Measurements from ENCODE around the gene MTOR. TPM values are rescaled to one million over a fixed set of nuclear protein-coding genes. Genes with fewer than 3 reads are reported as not detected.
A peak's percentile ranks its signal among the peaks of the same experiment; 100 is the strongest.

MTOR gene
- total and polyA plus RNA-seq, 10 donors = 12.5 to 50.9 (median 35.5) TPM

GRCh38 chr1:11142618-11143391 lies 119.5 kb downstream of the MTOR start:
- TF ChIP-seq, protein P1, sequence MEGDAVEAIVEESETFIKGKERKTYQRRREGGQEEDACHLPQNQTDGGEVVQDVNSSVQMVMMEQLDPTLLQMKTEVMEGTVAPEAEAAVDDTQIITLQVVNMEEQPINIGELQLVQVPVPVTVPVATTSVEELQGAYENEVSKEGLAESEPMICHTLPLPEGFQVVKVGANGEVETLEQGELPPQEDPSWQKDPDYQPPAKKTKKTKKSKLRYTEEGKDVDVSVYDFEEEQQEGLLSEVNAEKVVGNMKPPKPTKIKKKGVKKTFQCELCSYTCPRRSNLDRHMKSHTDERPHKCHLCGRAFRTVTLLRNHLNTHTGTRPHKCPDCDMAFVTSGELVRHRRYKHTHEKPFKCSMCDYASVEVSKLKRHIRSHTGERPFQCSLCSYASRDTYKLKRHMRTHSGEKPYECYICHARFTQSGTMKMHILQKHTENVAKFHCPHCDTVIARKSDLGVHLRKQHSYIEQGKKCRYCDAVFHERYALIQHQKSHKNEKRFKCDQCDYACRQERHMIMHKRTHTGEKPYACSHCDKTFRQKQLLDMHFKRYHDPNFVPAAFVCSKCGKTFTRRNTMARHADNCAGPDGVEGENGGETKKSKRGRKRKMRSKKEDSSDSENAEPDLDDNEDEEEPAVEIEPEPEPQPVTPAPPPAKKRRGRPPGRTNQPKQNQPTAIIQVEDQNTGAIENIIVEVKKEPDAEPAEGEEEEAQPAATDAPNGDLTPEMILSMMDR (IDR thresholded peaks at IDR 0.05 in 8 of 11, conservative IDR thresholded peaks at IDR 0.05 in 3 of 11) = no peak
- TF ChIP-seq POLR2AphosphoS5 (IDR thresholded peaks at IDR 0.05) (no peak), POLR2A (IDR thresholded peaks at IDR 0.05) (no peak)
- DNase-seq = no peak
- 75 to 90% (median 89%) methylated on average over 4 of the region's 4 CpGs for WGBS, 5 donors
- peaks cover 0 to 100% (median 68%) of the 10 kb centered on the region in 6 donors for H3K36me3 ChIP-seq
- H3K27me3 ChIP-seq (replicated peaks in 1 of 7) = no peaks in the 10 kb centered on the region
- peaks cover 0 to 6% (median 0%) of the 10 kb centered on the region in 6 donors for H3K4me1 ChIP-seq
- peak overlapping the region in 4 of 8 donors; percentile 22 to 56 (median 38) for H3K27ac ChIP-seq
- no peak overlapping the region for H3K4me3 ChIP-seq
- intact Hi-C loops (cut with DNase I; ENCODE audit: low total_unique reads) = no loop called here
- no peaks in the 10 kb centered on the region for H3K9me3 ChIP-seq

GRCh38 chr1:11138952-11139351 lies 123.4 kb downstream of the MTOR start:
- TF ChIP-seq, protein P1 (IDR thresholded peaks at IDR 0.05 in 8 of 11, conservative IDR thresholded peaks at IDR 0.05 in 3 of 11) = no peak
- TF ChIP-seq POLR2A (IDR thresholded peaks at IDR 0.05) (no peak), POLR2AphosphoS5 (IDR thresholded peaks at IDR 0.05) (no peak)
- intact Hi-C loops (cut with DNase I; ENCODE audit: low total_unique reads) = no loop called here
- peaks cover 0 to 100% (median 63%) of the 10 kb centered on the region in 6 donors for H3K36me3 ChIP-seq
- WGBS, 5 donors = 88 to 98% (median 95%) methylated on average over 3 of the region's 3 CpGs
- no peaks in the 10 kb centered on the region for H3K9me3 ChIP-seq
- no peaks in the 10 kb centered on the region for H3K27me3 ChIP-seq (replicated peaks in 1 of 7)
- no peak overlapping the region for H3K27ac ChIP-seq
- no peak for DNase-seq
- peaks cover 0 to 6% (median 0%) of the 10 kb centered on the region in 6 donors for H3K4me1 ChIP-seq
- no peak overlapping the region for H3K4me3 ChIP-seq

GRCh38 chr1:11138029-11138428 lies 124.3 kb downstream of the MTOR start:
- Histone ChIP-seq H3K9me3 (no peaks in the 10 kb centered on the region), H3K4me1 (no peaks in the 10 kb centered on the region), H3K27me3 (replicated peaks in 1 of 7) (no peaks in the 10 kb centered on the region), H3K27ac (no peak overlapping the region), H3K4me3 (no peak overlapping the region), H3K36me3 (peaks cover 0 to 100% (median 65%) of the 10 kb centered on the region in 6 donors)
- TF ChIP-seq POLR2AphosphoS5 (IDR thresholded peaks at IDR 0.05) = no peak
- no peak for DNase-seq
- WGBS, 5 donors = 94 to 100% (median 100%) methylated on average over 1 of the region's 1 CpG
- intact Hi-C loops (cut with DNase I; ENCODE audit: low total_unique reads) = no loop called here

DNA sequence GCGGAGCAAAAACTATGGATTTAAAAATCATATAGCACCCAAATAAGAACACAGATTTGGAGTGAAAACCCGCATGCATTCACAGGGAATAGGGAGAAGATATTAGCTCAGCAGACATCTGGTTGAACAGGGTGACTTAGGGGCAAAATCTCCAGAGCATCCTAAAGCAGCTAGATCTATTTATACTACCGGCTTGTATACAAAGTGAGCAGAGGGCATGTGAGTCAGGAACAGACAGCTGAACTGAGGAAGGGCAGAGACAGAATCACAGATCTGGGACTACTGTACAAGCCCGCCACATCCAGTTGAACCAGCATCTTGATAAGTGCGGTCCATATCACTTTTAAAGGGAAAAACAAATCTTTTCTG lies 127.5 kb downstream of the MTOR start:
- Histone ChIP-seq H3K9me3 (no peaks in the 10 kb centered on the region), H3K27me3 (replicated peaks in 1 of 7) (no peaks in the 10 kb centered on the region), H3K4me1 (no peaks in the 10 kb centered on the region), H3K27ac (no peak overlapping the region), H3K36me3 (peaks cover 3 to 100% (median 84%) of the 10 kb centered on the region in 6 donors), H3K4me3 (no peak overlapping the region)
- TF ChIP-seq, protein P1 (IDR thresholded peaks at IDR 0.05 in 8 of 11, conservative IDR thresholded peaks at IDR 0.05 in 3 of 11) = no peak
- no peak for TF ChIP-seq POLR2A (IDR thresholded peaks at IDR 0.05)
- no peak for TF ChIP-seq POLR2AphosphoS5 (IDR thresholded peaks at IDR 0.05)
- intact Hi-C loops (cut with DNase I; ENCODE audit: low total_unique reads) = no loop called here
- no peak for DNase-seq
- 81 to 96% (median 96%) methylated on average over 5 of the region's 5 CpGs for WGBS, 5 donors

All from spleen (tissue), 11 donors.